Nephron progenitor cell (in vitro differentiated cells): ENCODE data around the gene RNF26.
A peak's percentile ranks its signal among the peaks of the same experiment; 100 is the strongest.

Source experiments
- DNase-seq: peaks from one replicate; pipeline ENCODE4 v3.0.0; 2021
- H3K27ac Mint-ChIP-seq: 2 replicates; pipeline ENCODE4 v1.8.0; 2021; ENCODE audit warnings: mild to moderate bottlenecking, moderate library complexity, mixed read lengths
- H3K27me3 Mint-ChIP-seq: 2 replicates; pipeline ENCODE4 v1.8.0; 2021; ENCODE audit warnings: mild to moderate bottlenecking, low read depth, mixed read lengths; ENCODE audit not compliant: poor library complexity
- H3K36me3 Mint-ChIP-seq: 2 replicates; pipeline ENCODE4 v1.8.0; 2021; ENCODE audit warnings: low read depth, mixed read lengths
- H3K4me1 Mint-ChIP-seq: 2 replicates; pipeline ENCODE4 v1.8.0; 2021; ENCODE audit warnings: mixed read lengths
- H3K4me3 Mint-ChIP-seq: 2 replicates; pipeline ENCODE4 v1.8.0; 2021; ENCODE audit warnings: mild to moderate bottlenecking, moderate library complexity, mixed read lengths
- H3K9me3 Mint-ChIP-seq: 2 replicates; pipeline ENCODE4 v1.8.0; 2021; ENCODE audit warnings: mild to moderate bottlenecking, moderate library complexity, mixed read lengths
- CTCF ChIP-seq: fragments of 200-600 bp; sonication (generic); IDR thresholded peaks from 2 replicates; pipeline ENCODE4 v1.5.0; 2021; ENCODE audit warnings: antibody characterized with exemption

Gene RNF26

GRCh38 chr11:119347940-119348605 is 13.7 kb downstream of the RNF26 start:
- TF ChIP-seq CTCF: no peak
- no peak overlapping the region for H3K4me3 Mint-ChIP-seq
- H3K27me3 Mint-ChIP-seq: peaks cover 76% of the 10 kb centered on the region
- no peak overlapping the region for H3K27ac Mint-ChIP-seq
- peaks cover 6% of the 10 kb centered on the region for H3K4me1 Mint-ChIP-seq
- H3K36me3 Mint-ChIP-seq: no peaks in the 10 kb centered on the region
- DNase-seq: no peak
- peaks cover 4% of the 10 kb centered on the region for H3K9me3 Mint-ChIP-seq

GRCh38 chr11:119350302-119350701 is 16.0 kb downstream of the RNF26 start:
- no peak overlapping the region for H3K27ac Mint-ChIP-seq
- TF ChIP-seq CTCF: no peak
- no peak for DNase-seq
- H3K9me3 Mint-ChIP-seq: peaks cover 4% of the 10 kb centered on the region
- peaks cover 13% of the 10 kb centered on the region for H3K4me1 Mint-ChIP-seq
- no peak overlapping the region for H3K4me3 Mint-ChIP-seq
- peaks cover 72% of the 10 kb centered on the region for H3K27me3 Mint-ChIP-seq
- no peaks in the 10 kb centered on the region for H3K36me3 Mint-ChIP-seq

- Mint-ChIP-seq H3K27ac (peak overlapping the region; percentile 47), H3K9me3 (peaks cover 4% of the 10 kb centered on the region), H3K4me3 (no peak overlapping the region), H3K4me1 (peaks cover 21% of the 10 kb centered on the region), H3K36me3 (no peaks in the 10 kb centered on the region), H3K27me3 (peaks cover 72% of the 10 kb centered on the region)
- DNase-seq: no peak
- no peak for TF ChIP-seq CTCF
Observed at GRCh38 chr11:119351232-119351631, 16.9 kb downstream of the RNF26 start.

GRCh38 chr11:119352857-119353260 is 18.5 kb downstream of the RNF26 start:
- no peak overlapping the region for H3K4me3 Mint-ChIP-seq
- no peak overlapping the region for H3K27ac Mint-ChIP-seq

GRCh38 chr11:119355091-119355843 is 20.9 kb downstream of the RNF26 start:
- H3K27ac Mint-ChIP-seq: no peak overlapping the region
- peaks cover 19% of the 10 kb centered on the region for H3K36me3 Mint-ChIP-seq
- peaks cover 4% of the 10 kb centered on the region for H3K9me3 Mint-ChIP-seq
- DNase-seq: no peak
- H3K4me3 Mint-ChIP-seq: peak overlapping the region; percentile 36
- peaks cover 71% of the 10 kb centered on the region for H3K27me3 Mint-ChIP-seq
- peaks cover 47% of the 10 kb centered on the region for H3K4me1 Mint-ChIP-seq
- TF ChIP-seq CTCF: no peak

More at GRCh38 chr11:119352857-119353260, 18.5 kb downstream of the RNF26 start:
- no peak for DNase-seq
- Mint-ChIP-seq H3K4me1 (peaks cover 35% of the 10 kb centered on the region), H3K9me3 (peaks cover 4% of the 10 kb centered on the region), H3K27me3 (peaks cover 68% of the 10 kb centered on the region), H3K36me3 (peaks cover 5% of the 10 kb centered on the region)
- no peak for TF ChIP-seq CTCF
